Hematopoietic multipotent progenitor cell treated with erythropoietin and hydrocortisone succinate and interleukin-3 and kit ligand, for 8 days (in vitro differentiated cells): ENCODE results near the gene MYO18B.

Experiments used
- DNase-seq: peaks from one replicate; pipeline ENCODE4 v3.0.0-alpha.2; 2015

Gene MYO18B

GRCh38 chr22:25714739-25715138, 27.2 kb upstream of the MYO18B start:
- no peak for DNase-seq

GRCh38 chr22:25716637-25717036, 25.4 kb upstream of the MYO18B start:
- no peak for DNase-seq

- no peak for DNase-seq
Observed at GRCh38 chr22:25718135-25718840, 23.7 kb upstream of the MYO18B start.

- no peak for DNase-seq
Observed at GRCh38 chr22:25722223-25722622, 19.8 kb upstream of the MYO18B start.

GRCh38 chr22:25722626-25723025, 19.4 kb upstream of the MYO18B start:
- DNase-seq: no peak

- peak; percentile 19 for DNase-seq
Observed at GRCh38 chr22:25726241-25726640, 15.7 kb upstream of the MYO18B start.

- no peak for DNase-seq
Observed at GRCh38 chr22:25728071-25728470, 13.9 kb upstream of the MYO18B start.

GRCh38 chr22:25729016-25729995, 12.7 kb upstream of the MYO18B start:
- DNase-seq: no peak

- DNase-seq: no peak
Observed at GRCh38 chr22:25735650-25736049, 6.3 kb upstream of the MYO18B start.

GRCh38 chr22:25736378-25737011, 5.5 kb upstream of the MYO18B start:
- DNase-seq: no peak

- DNase-seq: no peak
Observed at GRCh38 chr22:25739659-25740344, 2.2 kb upstream of the MYO18B start.

- DNase-seq: no peak
Observed at GRCh38 chr22:25742918-25743708, 1.1 kb downstream of the MYO18B start.

GRCh38 chr22:25744694-25745093, 2.7 kb downstream of the MYO18B start:
- no peak for DNase-seq

GRCh38 chr22:25745341-25746011, 3.5 kb downstream of the MYO18B start:
- DNase-seq: no peak

GRCh38 chr22:25746012-25746373, 4.0 kb downstream of the MYO18B start:
- no peak for DNase-seq

GRCh38 chr22:25747245-25747944, 5.4 kb downstream of the MYO18B start:
- no peak for DNase-seq

GRCh38 chr22:25748140-25748539, 6.2 kb downstream of the MYO18B start:
- DNase-seq: no peak

GRCh38 chr22:25748704-25749103, 6.7 kb downstream of the MYO18B start:
- no peak for DNase-seq

GRCh38 chr22:25749420-25750169, 7.6 kb downstream of the MYO18B start:
- no peak for DNase-seq

GRCh38 chr22:25750569-25751173, 8.7 kb downstream of the MYO18B start:
- peak; percentile 25 for DNase-seq
